ENCODE data around the gene OLFM4. TPM values are rescaled to one million over a fixed set of nuclear protein-coding genes. Genes with fewer than 3 reads are reported as not detected.

The OLFM4 gene, protein sequence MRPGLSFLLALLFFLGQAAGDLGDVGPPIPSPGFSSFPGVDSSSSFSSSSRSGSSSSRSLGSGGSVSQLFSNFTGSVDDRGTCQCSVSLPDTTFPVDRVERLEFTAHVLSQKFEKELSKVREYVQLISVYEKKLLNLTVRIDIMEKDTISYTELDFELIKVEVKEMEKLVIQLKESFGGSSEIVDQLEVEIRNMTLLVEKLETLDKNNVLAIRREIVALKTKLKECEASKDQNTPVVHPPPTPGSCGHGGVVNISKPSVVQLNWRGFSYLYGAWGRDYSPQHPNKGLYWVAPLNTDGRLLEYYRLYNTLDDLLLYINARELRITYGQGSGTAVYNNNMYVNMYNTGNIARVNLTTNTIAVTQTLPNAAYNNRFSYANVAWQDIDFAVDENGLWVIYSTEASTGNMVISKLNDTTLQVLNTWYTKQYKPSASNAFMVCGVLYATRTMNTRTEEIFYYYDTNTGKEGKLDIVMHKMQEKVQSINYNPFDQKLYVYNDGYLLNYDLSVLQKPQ
- 0.06 TPM in 1 of 2 replicates, not detected in the other for total RNA-seq (2014; rRNA removed; shearing (Covaris generic))
- total RNA-seq (2022): not detected in 2 replicates
- Bru-seq, nascent RNA: not detected
- BruChase-seq, experiment 1, labeled RNA remaining after a 6-hour chase: not detected
- not detected for BruChase-seq, experiment 2, labeled RNA remaining after a 2-hour chase
- long read RNA-seq: 0 reads

- no TSS peak for BruUV-seq (replicated peaks)
- H2AFZ ChIP-seq (ENCODE audit: low read length): no peak within 1 kb of the TSS
- TF ChIP-seq, protein P1, sequence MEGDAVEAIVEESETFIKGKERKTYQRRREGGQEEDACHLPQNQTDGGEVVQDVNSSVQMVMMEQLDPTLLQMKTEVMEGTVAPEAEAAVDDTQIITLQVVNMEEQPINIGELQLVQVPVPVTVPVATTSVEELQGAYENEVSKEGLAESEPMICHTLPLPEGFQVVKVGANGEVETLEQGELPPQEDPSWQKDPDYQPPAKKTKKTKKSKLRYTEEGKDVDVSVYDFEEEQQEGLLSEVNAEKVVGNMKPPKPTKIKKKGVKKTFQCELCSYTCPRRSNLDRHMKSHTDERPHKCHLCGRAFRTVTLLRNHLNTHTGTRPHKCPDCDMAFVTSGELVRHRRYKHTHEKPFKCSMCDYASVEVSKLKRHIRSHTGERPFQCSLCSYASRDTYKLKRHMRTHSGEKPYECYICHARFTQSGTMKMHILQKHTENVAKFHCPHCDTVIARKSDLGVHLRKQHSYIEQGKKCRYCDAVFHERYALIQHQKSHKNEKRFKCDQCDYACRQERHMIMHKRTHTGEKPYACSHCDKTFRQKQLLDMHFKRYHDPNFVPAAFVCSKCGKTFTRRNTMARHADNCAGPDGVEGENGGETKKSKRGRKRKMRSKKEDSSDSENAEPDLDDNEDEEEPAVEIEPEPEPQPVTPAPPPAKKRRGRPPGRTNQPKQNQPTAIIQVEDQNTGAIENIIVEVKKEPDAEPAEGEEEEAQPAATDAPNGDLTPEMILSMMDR (conservative IDR thresholded peaks at IDR 0.05; ENCODE audit: low read length): no peak
- TF ChIP-seq EZH2phosphoT487 (IDR thresholded peaks at IDR 0.05; ENCODE audit: borderline replicate concordance, low read depth, low read length): no peak
- no peaks in the 10 kb centered on the region for H3K4me1 ChIP-seq (ENCODE audit: insufficient read depth, low read length, poor library complexity, severe bottlenecking)
- H3K4me3 ChIP-seq (ENCODE audit: low read depth, low read length, poor library complexity, severe bottlenecking): no peak within 1 kb of the TSS
- ChIA-PET POLR2A (no interaction called here), CTCF (ENCODE audit: unreplicated experiment) (no interaction called here)
- H3K4me2 ChIP-seq (ENCODE audit: low read length): no peak within 1 kb of the TSS
- H3K79me2 ChIP-seq (ENCODE audit: insufficient read depth, low read depth, low read length): no peaks in the 10 kb centered on the region; the same call in 1 of the 2 replicates
- no peaks in the 10 kb centered on the region for H4K20me1 ChIP-seq (ENCODE audit: insufficient read depth, low read length)
- H3K36me3 ChIP-seq (ENCODE audit: insufficient read depth, low read length): no peaks in the 10 kb centered on the region
- H3K27ac ChIP-seq (ENCODE audit: low read depth, low read length, poor library complexity, severe bottlenecking): no peak within 1 kb of the TSS
- no peaks in the 10 kb centered on the region for H3K9me3 ChIP-seq (ENCODE audit: low read length)
- no peaks in the 10 kb centered on the region for H3K9me2 ChIP-seq (ENCODE audit: insufficient read depth, low read length)
- no peak for DNase-seq (ENCODE audit: low spot score)
- intact Hi-C loops (cut with micrococcal nuclease; ENCODE audit: unreplicated experiment): no loop called here
Measured at GRCh38 chr13:53028637-53029203, at the start of gene OLFM4. Gene OLFM4, plus strand, starts transcription at chr13:53028813. Its CDS starts 24 bp downstream, at chr13:53028837.

DNA sequence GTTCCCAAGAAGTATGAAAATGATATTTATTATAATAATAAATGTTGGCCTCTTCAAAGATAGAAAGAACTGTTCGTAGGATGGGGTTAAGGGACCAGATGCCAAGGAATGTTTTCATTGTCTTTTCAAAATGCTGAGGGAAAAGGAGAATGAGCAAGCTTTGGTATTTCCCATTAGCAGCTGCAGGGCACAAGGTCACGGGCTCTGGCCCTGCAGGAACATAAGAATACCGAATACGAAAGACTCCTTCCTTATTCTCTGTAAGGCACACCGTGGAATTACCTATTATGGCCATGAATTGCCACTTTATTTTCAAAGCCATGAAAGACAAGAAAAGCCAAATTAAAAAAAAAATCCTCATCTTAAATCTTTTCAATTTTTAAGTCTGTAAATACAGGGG lies 49.6 kb upstream of the OLFM4 start:
- CTCF ChIA-PET (ENCODE audit: unreplicated experiment): no interaction called here

More for the DNA sequence above, 49.6 kb upstream of the OLFM4 start:
- intact Hi-C loops (cut with micrococcal nuclease; ENCODE audit: unreplicated experiment): no loop called here
- Histone ChIP-seq H4K20me1 (ENCODE audit: insufficient read depth, low read length) (no peaks in the 10 kb centered on the region), H3K4me1 (ENCODE audit: insufficient read depth, low read length, poor library complexity, severe bottlenecking) (no peaks in the 10 kb centered on the region), H3K9me3 (ENCODE audit: low read length) (no peaks in the 10 kb centered on the region), H2AFZ (ENCODE audit: low read length) (no peak overlapping the region), H3K36me3 (ENCODE audit: insufficient read depth, low read length) (no peaks in the 10 kb centered on the region), H3K27ac (ENCODE audit: low read depth, low read length, poor library complexity, severe bottlenecking) (no peak overlapping the region), H3K4me2 (ENCODE audit: low read length) (no peak overlapping the region), H3K79me2 (ENCODE audit: insufficient read depth, low read depth, low read length) (no peaks in the 10 kb centered on the region), H3K9me2 (ENCODE audit: insufficient read depth, low read length) (no peaks in the 10 kb centered on the region), H3K4me3 (ENCODE audit: low read depth, low read length, poor library complexity, severe bottlenecking) (no peak overlapping the region)
- TF ChIP-seq, protein P1 (conservative IDR thresholded peaks at IDR 0.05; ENCODE audit: low read length): no peak
- no peak for TF ChIP-seq EZH2phosphoT487 (IDR thresholded peaks at IDR 0.05; ENCODE audit: borderline replicate concordance, low read depth, low read length)
- DNase-seq (ENCODE audit: low spot score): no peak
- no TSS peak for BruUV-seq (replicated peaks)
- POLR2A ChIA-PET: no interaction called here

Data from OCI-LY7 (cell line).